Measurements from ENCODE around the gene STXBP4.

The STXBP4 gene

DNA sequence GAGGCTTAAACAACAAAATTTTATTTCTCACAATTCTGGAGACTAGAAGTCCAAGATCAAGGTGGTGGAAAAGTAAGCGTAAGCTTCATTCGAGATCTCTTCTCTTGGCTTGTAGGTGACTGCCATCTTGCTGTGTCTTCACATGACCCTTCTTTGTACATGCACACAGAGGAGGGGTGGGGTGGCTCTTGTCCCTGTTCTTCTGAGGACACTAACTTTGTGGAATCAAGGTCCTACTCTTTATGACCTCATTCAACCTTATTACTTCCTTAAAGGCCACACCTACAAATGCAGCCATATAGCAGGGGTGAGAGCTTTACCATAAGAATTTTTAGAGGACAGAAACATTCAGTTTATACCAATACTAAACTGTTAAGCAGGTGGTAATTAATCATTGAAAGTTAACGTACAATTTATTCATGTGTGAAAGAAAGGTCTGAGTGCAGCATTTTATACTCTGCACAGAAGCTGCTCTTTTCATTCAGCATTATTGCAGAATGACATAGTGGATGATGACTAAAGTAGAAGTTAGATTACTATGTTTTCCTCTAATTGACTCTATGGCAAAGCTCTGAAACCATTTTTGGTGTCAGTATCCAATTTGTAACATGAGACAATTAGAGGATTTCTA is 156.3 kb downstream of the STXBP4 start:
- DNase-seq, result no peak

GRCh38 chr17:55133583-55133982 is 165.0 kb downstream of the STXBP4 start:
- DNase-seq, result no peak

GRCh38 chr17:55134486-55135157 is 166.1 kb downstream of the STXBP4 start:
- DNase-seq, result no peak

GRCh38 chr17:55140809-55141208 is 172.2 kb downstream of the STXBP4 start:
- DNase-seq, result no peak

- no peak for DNase-seq
Observed at GRCh38 chr17:55144518-55144917, 176.0 kb downstream of the STXBP4 start.

DNA sequence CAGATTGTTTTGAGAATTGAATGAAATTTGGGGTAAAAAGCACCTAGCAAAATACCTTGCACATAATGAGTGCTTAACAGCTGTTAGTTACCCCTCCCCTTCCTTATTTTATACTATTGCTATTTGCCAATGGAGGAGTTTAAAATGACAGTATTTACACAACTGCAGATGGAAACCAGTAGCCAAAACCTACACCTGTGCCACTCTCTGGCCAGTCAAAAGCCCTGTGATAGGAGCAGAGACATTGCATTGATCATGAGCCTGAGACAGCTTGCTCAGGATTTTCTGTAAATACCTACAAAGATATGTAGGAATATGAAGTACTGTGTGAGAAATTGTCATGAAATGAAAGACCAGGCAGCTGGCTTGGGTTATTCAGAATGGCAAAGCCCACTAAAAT is 180.9 kb downstream of the STXBP4 start:
- no peak for DNase-seq

GRCh38 chr17:55152236-55152635 is 183.7 kb downstream of the STXBP4 start:
- DNase-seq, result no peak

- no peak for DNase-seq
Observed at GRCh38 chr17:55154101-55154500, 185.5 kb downstream of the STXBP4 start.

DNA sequence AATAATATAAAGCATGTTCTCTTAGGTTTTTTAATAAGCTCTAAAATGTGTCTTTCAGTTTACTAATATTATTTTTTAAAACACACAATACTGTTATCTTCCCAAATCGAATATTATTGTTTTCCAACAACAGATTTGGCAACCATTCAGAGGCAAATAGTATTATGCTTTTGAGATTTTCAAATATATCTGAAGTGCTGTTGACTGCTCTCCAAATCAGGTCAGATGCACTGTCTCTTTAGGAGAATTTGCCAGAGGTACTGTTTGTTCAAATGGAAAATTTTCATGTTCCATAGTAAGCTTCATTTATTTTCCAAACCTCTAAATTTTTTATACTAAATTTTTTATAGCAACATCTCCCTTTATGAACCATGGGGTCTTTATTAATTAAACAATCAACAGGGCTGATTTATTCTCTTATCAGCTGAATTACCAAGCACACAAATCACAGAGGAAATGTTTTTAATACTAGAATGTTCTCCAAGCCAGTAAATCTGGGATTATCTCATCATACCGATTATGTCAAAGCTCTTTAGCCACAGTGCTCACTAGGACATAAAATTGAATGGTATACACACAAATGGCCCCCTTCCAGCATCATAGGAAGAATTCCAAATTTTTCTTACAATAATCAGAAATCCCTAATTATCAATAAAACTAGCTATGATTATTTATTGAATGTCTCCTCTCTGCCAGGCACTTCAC is 187.4 kb downstream of the STXBP4 start:
- DNase-seq, result no peak

GRCh38 chr17:55157165-55157564 is 188.6 kb downstream of the STXBP4 start:
- DNase-seq, result no peak

DNA sequence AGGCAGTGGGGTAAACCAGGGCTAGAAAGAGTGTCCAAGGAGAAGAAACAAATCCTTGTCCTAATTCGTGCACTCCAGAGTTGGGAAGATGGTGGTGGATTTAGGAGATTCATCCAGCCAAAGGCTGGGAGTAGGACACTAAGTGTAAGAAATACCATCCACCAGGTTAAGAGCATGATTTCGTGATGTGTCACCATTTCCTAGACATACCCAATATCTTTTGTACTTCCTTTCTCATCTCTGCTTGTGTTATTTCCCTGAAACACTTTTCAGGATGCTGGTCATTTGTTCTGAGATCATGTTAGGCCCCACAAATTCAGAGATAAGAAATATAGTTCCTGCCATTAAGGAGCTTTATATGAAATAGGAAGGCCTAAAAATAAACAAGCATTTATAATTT is 189.9 kb downstream of the STXBP4 start:
- no peak for DNase-seq

DNA sequence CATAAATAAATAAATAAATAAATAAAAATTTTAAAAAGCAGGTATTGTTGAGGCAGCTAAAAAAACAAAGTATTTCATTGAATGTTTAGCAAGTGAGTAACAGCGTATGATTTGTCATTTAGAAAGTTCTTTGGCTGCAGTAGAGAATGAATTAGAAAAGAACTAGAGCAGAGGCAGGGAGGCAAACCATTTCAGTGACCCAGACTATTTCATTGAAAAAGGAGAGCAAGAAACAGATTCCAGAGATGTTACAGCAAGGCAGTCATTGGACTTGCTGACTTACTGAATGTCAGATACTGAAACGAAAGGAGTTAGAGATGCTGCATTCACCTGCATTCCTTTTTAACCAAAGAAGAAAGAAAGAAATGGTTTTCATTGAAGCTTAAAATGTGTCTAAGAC is 190.7 kb downstream of the STXBP4 start:
- no peak for DNase-seq

- no peak for DNase-seq
Observed at GRCh38 chr17:55160501-55160900, 191.9 kb downstream of the STXBP4 start.

DNA sequence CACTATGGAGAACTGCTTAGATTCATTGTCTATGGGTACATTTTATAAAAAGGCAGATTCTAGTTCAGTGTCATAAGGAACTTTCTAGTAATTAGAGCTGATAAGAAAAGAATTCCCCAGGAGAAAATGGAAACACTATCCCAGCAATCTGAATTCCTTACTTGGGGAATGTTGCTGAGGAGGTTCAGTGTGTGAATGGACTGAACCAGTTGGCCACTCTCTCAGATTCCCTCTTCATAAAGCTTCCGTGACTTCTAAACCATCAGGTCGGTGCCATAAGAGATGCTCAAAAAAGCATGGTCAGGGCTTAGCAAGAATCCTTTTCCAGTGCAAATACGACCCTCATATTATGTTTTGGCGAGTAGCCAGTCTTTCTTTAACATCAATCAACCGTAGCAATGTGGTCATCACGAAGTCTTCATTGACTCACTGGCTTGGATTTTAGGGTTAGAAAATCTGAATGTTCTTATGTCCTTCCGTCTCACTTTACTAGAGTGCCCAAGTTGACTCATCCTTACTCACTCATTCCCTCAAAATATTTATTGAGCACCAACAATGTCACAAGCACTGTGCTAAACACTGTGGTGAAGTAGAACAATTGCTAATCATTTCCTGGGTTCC is 193.5 kb downstream of the STXBP4 start:
- no peak for DNase-seq

GRCh38 chr17:55162556-55162946 is 194.0 kb downstream of the STXBP4 start:
- no peak for DNase-seq

DNA sequence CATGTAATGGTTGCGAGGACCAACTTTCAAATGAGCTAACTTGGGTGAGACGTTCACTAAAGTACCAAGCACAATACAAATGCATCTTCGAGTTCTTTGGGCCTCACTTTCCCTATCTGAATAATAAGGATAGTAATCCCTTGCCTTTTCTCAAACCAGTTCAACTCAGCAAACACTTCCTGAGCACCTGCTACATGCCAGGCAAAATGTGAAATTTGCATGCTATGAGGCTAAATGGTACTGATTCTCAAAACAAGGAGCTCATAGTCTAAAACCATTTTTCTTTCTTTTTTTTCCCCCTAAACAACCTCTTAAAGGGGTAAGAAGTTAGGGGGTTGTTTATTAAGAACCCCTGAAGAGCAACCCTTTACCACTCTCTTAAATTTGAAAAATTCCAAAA is 194.8 kb downstream of the STXBP4 start:
- no peak for DNase-seq

- DNase-seq, result no peak
Observed at GRCh38 chr17:55166506-55166905, 197.9 kb downstream of the STXBP4 start.

GRCh38 chr17:55167024-55167725 is 198.6 kb downstream of the STXBP4 start:
- no peak for DNase-seq

DNA sequence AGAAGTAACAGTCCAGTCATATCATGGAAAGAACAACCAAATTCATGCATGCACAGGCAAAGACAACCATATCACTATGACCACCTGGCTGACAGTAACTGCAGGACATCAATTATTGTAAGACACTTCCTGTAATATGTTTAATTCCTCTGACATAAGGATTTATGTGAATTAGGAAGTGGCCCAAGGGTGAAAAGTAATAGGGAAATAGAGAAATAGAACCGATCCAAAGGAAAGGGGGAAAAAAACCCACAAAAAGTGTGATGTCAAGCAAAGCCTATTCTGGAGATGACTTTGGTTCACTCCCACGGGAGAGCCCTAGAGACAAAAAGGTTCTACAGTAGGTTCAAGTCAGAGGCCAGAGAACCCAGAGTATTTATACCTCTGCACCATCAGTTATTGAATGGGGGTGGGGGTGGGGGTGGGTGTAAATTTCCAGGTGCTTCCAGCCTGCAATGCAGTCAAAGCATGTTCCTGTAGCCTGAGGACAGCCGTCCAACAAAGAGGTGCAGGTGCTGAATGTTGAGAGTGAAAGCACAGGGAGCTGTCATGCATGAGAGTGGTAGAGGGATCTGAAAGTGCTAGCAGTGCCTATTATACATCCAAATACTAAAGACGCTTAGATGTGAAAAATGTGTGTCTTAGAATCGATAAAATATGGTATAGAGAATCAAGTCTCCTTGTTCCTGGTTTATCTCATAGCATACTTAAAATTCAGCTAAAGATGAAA is 200.6 kb downstream of the STXBP4 start:
- no peak for DNase-seq

DNA sequence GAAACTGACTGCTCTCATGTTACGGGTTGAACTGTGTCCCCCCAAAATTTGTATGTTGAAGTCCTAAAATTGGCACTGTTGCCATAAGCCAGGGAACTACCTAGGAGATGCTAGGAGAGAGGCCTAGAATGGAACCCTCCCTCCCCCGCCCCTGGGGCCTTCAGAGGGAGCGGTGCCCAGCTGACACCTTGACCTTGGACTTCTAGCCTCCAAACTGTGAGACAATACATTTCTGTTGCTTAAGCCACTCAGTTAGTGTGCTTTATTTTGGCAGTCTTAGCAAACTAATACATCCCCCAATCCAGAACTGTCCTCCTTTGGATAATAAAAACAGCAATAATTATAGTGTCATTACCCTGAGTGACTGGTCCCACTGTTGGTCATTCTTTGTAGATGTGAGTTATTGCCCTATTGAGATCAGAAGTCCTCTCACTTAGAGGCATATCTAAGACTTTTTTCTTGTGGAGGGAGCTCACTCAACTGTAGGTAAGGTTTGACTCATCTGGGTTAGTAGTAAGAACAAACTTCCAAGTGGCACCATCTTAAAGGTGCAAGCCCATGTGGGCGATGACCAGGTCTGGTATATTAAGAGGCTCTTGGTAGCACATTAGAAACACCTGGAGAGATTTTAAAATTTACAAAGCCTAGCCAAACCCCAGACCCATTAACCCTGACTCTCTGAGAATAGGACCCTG is 203.2 kb downstream of the STXBP4 start:
- no peak for DNase-seq

- no peak for DNase-seq
Observed at GRCh38 chr17:55172612-55173011, 204.0 kb downstream of the STXBP4 start.

GRCh38 chr17:55174133-55174532 is 205.6 kb downstream of the STXBP4 start:
- no peak for DNase-seq

Data from femur (tissue), 1 donor.